A673 (cell line): Measurements from ENCODE around the gene PPP1R1C.

Experiments
- CTCF ChIP-seq: fragments of 300-800, 200-600 bp; sonication (generic); conservative IDR thresholded peaks from 2 replicates; pipeline ENCODE4 v1.5.1; 2017; ENCODE audit warnings: low read depth, mild to moderate bottlenecking, antibody characterized with exemption, low read length, moderate library complexity, mixed read lengths
- EZH2 ChIP-seq: fragments of 200-600 bp; sonication (generic); IDR thresholded peaks from 2 replicates; pipeline ENCODE4 v1.6.1; 2017; ENCODE audit warnings: borderline replicate concordance, low read depth, mild to moderate bottlenecking, mixed read lengths, antibody characterized with exemption, low read length; ENCODE audit not compliant: poor library complexity, severe bottlenecking

- TF ChIP-seq CTCF: peak; percentile 44
- TF ChIP-seq EZH2: no peak
Observed at GRCh38 chr2:181970160-181970794, 15.4 kb upstream of the PPP1R1C start.
